NCI-H1105 treated with DMSO at 0.1 percent for 48 hours (cell line): ENCODE data around the gene FUNDC1.

ENCODE experiments used
- DNase-seq: peaks from one replicate; lab custom pipeline; 2025; lab: John Stamatoyannopoulos, UW

The FUNDC1 gene

GRCh38 chrX:44480591-44480990 lies 62.1 kb downstream of the FUNDC1 start:
- no peak for DNase-seq

GRCh38 chrX:44474410-44474809 lies 68.2 kb downstream of the FUNDC1 start:
- DNase-seq, result no peak
